RWPE1 (cell line): ENCODE data around the gene PRRT3.

ENCODE experiments used
- CTCF ChIA-PET: fragments of 350-600 bp; sonication (Branson Sonifier 250); formaldehyde crosslinking; extraction: SDS; loops from one replicate; lab custom pipeline; 2021; lab: Yijun Ruan, JAX
- POLR2A ChIA-PET: fragments of 400-600 bp; formaldehyde crosslinking; extraction: SDS; loops from one replicate; lab custom pipeline; 2020; ENCODE audit warnings: antibody characterized with exemption; ENCODE audit not compliant: low non-redundant PET; lab: Yijun Ruan, JAX
- DNase-seq: peaks from one replicate; pipeline ENCODE4 v3.0.0; 2012; ENCODE audit warnings: low spot score
- H3K27ac ChIP-seq: fragments of 450-650 bp; 2 replicates; pipeline ENCODE4 v1.5.1; 2017
- TF ChIP-seq, protein P1 (sequence below): fragments of 450-650 bp; conservative IDR thresholded peaks from 2 replicates; pipeline ENCODE4 v1.5.1; 2017; ENCODE audit warnings: low read depth, mild to moderate bottlenecking

PRRT3 gene

DNA sequence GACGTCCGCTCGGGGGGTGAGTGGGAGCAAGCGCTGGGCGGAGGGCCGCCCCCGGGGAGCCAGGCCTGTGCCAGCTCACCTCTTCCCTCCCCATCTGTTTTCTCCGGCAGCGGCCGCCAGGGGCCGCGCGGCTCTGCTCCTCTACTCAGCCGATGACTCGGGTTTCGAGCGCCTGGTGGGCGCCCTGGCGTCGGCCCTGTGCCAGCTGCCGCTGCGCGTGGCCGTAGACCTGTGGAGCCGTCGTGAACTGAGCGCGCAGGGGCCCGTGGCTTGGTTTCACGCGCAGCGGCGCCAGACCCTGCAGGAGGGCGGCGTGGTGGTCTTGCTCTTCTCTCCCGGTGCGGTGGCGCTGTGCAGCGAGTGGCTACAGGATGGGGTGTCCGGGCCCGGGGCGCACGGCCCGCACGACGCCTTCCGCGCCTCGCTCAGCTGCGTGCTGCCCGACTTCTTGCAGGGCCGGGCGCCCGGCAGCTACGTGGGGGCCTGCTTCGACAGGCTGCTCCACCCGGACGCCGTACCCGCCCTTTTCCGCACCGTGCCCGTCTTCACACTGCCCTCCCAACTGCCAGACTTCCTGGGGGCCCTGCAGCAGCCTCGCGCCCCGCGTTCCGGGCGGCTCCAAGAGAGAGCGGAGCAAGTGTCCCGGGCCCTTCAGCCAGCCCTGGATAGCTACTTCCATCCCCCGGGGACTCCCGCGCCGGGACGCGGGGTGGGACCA is 19.2 kb downstream of the PRRT3 start:
- CTCF ChIA-PET: interaction anchor here (0.5 to 1.4 kb wide), 5 partner anchors 13 to 1983 kb away, joined by 3 to 5 read pairs (median 4); no protein-coding TSS in a partner anchor
- POLR2A ChIA-PET: interaction anchor here (0.6 to 1.2 kb wide), 4 partner anchors 8 to 94 kb away, joined by 3 to 5 read pairs (median 4); no protein-coding TSS in a partner anchor
- peak; percentile 50 for DNase-seq
- H3K27ac ChIP-seq: peak overlapping the region; percentile 94
- TF ChIP-seq, protein P1, sequence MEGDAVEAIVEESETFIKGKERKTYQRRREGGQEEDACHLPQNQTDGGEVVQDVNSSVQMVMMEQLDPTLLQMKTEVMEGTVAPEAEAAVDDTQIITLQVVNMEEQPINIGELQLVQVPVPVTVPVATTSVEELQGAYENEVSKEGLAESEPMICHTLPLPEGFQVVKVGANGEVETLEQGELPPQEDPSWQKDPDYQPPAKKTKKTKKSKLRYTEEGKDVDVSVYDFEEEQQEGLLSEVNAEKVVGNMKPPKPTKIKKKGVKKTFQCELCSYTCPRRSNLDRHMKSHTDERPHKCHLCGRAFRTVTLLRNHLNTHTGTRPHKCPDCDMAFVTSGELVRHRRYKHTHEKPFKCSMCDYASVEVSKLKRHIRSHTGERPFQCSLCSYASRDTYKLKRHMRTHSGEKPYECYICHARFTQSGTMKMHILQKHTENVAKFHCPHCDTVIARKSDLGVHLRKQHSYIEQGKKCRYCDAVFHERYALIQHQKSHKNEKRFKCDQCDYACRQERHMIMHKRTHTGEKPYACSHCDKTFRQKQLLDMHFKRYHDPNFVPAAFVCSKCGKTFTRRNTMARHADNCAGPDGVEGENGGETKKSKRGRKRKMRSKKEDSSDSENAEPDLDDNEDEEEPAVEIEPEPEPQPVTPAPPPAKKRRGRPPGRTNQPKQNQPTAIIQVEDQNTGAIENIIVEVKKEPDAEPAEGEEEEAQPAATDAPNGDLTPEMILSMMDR: peak; percentile 82

DNA sequence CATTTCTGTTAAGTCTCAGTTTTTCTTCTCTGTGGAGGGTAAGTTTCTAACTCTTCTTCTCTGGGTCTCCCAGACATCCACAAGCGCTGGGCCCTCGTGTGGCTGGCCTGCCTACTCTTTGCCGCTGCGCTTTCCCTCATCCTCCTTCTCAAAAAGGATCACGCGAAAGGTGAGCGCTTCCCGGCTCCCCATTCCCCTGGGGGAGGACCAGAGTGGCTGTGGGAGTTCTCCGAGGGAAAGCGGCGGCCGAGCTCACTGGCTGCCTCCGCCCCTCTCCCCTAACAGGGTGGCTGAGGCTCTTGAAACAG is 19.7 kb downstream of the PRRT3 start:
- TF ChIP-seq, protein P1: no peak
- no peak for DNase-seq
- ChIA-PET POLR2A (interaction anchor here (0.6 to 1.2 kb wide), 2 partner anchors 14 to 38 kb away, joined by 3 to 4 read pairs; no protein-coding TSS in a partner anchor), CTCF (interaction anchor here (0.5 to 1.4 kb wide), 4 partner anchors 14 to 1983 kb away, joined by 3 to 5 read pairs (median 4); no protein-coding TSS in a partner anchor)
- H3K27ac ChIP-seq: peak overlapping the region; percentile 94

DNA sequence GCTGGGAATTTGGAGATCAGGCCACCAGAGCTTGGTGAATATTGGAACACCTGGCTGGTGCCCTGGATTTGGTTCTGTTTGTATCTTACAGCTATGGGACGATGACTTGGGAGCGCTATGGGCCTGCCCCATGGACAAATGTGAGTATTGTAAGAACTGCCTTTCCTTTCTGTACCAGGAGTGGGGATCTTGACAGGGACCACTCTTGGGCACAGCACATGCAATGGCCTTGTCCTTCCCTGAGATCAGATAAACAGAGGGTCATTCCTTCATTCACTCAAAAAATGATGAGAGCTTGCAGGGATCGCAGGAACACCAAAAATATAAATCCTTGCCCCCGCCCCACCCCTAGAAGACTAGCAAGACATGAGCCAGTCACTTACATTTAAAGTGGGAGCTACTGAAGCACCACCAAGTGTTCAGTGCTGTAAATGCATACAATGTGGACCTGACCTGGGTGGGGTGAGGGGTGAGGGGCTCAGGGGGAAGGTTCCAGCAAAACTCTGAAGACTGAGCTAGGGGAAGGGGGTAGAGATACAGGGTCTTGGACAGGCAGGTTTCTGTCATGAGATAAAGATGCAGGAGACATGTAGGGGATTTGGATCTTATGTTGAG is 21.3 kb downstream of the PRRT3 start:
- TF ChIP-seq, protein P1: no peak
- POLR2A ChIA-PET: interaction anchor here (1.0 kb wide), 1 partner anchor 20 kb away, joined by 3 read pairs; no protein-coding TSS in a partner anchor
- CTCF ChIA-PET: interaction anchor here (0.6 to 0.7 kb wide), 2 partner anchors 82 to 1320 kb away, joined by 3 to 6 read pairs; no protein-coding TSS in a partner anchor
- DNase-seq: no peak
- no peak overlapping the region for H3K27ac ChIP-seq

DNA sequence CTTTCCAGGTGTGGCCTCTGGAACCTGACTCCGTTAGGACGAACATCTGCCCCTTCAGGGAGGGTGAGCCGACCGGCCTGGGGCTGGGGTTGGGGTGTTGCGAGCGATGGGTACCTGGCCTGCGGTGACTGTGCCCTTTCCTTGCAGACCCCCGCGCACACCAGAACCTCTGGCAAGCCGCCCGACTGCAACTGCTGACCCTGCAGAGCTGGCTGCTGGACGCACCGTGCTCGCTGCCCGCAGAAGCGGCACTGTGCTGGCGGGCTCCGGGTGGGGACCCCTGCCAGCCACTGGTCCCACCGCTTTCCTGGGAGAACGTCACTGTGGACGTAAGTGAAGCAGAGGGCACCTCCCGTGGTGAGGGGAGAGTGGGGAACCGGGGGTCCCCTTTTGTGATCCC is 24.1 kb downstream of the PRRT3 start:
- TF ChIP-seq, protein P1: no peak
- CTCF ChIA-PET: no interaction called here
- POLR2A ChIA-PET: no interaction called here
- DNase-seq: no peak
- H3K27ac ChIP-seq: no peak overlapping the region

DNA sequence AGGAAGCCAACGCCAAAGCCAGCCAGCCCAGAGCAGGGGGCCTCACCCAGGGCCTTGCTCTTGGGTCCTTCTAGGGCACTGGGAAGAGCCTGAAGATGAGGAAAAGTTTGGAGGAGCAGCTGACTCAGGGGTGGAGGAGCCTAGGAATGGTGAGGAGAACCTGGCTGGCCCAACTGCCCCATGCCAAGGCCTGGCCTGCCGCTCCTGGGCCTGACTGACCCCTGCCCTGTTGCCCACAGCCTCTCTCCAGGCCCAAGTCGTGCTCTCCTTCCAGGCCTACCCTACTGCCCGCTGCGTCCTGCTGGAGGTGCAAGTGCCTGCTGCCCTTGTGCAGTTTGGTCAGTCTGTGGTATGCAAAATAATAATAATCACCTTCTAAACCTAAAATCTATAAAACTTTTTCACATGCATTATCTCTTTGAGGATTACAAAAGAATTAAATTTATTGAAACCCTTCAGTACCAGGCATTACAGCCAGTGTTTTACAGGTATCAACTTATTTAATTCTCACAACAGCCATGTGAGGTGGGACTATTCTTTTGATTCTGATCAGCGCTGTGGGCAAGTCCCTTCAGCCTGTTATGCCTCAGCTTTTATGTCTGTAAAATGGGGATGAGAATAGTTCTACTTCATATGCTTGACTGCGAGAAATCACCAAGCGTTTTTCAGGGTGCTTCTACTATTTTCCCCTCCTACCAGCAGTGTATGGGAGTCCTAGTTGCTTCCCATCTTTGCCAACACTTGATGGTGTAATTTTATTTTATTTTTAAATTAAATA is 33.8 kb downstream of the PRRT3 start:
- ChIA-PET CTCF (no interaction called here), POLR2A (no interaction called here)
- TF ChIP-seq, protein P1: no peak
- no peak for DNase-seq
- H3K27ac ChIP-seq: peak overlapping the region; percentile 91

DNA sequence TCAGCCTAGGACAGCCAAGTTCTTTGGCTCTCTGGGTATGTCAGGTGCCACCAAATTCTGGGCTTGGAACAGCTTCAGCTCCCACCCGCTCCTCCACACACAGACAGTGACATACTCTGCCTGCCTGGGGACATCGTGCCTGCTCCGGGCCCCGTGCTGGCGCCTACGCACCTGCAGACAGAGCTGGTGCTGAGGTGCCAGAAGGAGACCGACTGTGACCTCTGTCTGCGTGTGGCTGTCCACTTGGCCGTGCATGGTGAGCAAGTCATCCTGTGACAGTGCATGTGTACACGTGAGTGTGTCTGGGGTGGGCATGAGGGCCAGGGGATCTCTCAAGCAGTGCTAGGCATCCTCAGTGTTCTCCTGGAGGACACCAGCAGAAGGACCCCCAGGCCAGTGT is 34.4 kb downstream of the PRRT3 start:
- ChIA-PET CTCF (no interaction called here), POLR2A (no interaction called here)
- DNase-seq: no peak
- TF ChIP-seq, protein P1: no peak
- H3K27ac ChIP-seq: peak overlapping the region; percentile 91
